IMR-90 (cell line): Measurements from ENCODE around the gene TBC1D22A.

Experiments
- MAZ ChIP-seq: IDR thresholded peaks from 2 replicates; pipeline ENCODE4 v1.6.1; 2012; ENCODE audit warnings: low read depth, mild to moderate bottlenecking, low read length, improper control_type of control experiment, moderate library complexity, borderline replicate concordance
- TF ChIP-seq, protein P1 (sequence below): conservative IDR thresholded peaks from 2 replicates; pipeline ENCODE4 v1.5.1; 2012; ENCODE audit warnings: mild to moderate bottlenecking, low read depth, low read length, improper control_type of control experiment
- TF ChIP-seq, protein P2 (sequence below): fragments of 150-350 bp; IDR thresholded peaks from 2 replicates; pipeline ENCODE4 v1.6.1; 2017; ENCODE audit warnings: mild to moderate bottlenecking, antibody characterized with exemption, low read length, low read depth

DNA sequence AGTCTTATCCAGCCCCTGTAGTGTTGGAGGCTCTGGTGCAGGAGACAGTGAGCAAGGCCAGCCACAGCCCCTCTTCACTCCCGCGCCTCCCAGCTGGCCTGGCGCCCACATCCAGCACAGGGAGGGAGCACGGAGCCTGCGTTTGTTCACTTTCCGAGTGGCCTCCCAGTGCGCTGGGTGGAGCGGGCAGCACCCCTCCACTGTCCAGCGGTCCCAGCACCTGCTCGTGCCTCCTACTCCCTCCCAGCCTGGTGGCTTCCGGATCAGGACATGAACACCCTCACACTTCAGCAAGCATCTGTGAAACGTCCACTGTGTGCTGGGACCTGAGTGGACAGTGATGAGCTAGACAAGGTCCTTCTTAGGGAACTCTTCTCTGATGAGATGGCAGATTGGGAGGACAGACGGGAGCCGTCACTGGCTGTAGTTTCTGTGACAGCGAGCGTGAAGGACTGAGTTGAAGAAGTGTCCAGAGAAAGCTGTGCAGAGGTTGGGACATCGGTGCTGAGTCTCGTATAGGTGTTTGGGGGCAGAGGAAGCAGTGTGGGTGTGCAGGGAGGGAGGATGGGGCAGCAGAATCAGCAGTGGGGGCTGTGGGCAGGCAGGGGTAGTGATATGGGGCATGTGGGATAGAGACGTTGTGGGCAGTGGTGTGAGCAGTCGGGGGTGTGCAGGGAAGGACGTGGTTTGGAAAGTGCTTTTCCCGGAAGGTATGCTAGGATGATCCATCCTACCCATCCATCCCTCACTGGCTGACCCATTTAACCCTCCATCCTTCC is 256.8 kb downstream of the TBC1D22A start:
- TF ChIP-seq, protein P1, sequence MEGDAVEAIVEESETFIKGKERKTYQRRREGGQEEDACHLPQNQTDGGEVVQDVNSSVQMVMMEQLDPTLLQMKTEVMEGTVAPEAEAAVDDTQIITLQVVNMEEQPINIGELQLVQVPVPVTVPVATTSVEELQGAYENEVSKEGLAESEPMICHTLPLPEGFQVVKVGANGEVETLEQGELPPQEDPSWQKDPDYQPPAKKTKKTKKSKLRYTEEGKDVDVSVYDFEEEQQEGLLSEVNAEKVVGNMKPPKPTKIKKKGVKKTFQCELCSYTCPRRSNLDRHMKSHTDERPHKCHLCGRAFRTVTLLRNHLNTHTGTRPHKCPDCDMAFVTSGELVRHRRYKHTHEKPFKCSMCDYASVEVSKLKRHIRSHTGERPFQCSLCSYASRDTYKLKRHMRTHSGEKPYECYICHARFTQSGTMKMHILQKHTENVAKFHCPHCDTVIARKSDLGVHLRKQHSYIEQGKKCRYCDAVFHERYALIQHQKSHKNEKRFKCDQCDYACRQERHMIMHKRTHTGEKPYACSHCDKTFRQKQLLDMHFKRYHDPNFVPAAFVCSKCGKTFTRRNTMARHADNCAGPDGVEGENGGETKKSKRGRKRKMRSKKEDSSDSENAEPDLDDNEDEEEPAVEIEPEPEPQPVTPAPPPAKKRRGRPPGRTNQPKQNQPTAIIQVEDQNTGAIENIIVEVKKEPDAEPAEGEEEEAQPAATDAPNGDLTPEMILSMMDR = no peak
- TF ChIP-seq MAZ = no peak
- TF ChIP-seq, protein P2, sequence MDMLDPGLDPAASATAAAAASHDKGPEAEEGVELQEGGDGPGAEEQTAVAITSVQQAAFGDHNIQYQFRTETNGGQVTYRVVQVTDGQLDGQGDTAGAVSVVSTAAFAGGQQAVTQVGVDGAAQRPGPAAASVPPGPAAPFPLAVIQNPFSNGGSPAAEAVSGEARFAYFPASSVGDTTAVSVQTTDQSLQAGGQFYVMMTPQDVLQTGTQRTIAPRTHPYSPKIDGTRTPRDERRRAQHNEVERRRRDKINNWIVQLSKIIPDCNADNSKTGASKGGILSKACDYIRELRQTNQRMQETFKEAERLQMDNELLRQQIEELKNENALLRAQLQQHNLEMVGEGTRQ = no peak
